ENCODE data around the gene ERLEC1. TPM values are rescaled to one million over a fixed set of nuclear protein-coding genes. Genes with fewer than 3 reads are reported as not detected.

Gene ERLEC1
- total RNA-seq, 1 donor from 2014 or later: 54.2 TPM

DNA sequence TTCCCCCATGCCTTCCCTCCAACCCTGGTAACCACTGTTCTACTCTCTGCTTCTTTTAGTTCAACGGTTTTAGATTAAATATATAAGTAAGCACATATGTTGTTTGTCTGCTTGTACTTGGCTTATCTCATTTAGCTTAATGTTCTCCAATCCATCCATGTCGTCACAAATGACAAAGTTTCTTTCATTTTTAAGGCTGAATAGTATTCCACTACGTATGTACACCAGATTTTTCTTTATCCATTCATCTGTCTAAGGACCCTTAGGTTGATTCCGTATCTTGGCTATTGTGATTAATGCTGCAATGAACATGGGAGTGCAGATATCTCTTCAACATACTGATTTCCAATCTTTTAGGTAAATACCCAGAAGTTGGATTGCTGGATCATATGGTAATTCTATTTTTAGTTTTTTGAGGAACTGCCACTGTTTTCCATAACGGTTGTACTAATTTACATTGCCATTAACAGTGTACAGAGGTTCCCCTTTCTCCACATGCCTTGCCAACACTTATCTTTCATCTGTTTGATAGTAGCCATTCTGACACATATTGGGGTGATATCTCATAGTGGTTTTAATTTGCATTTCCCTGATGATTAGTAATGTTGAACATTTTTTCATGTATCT lies 8.2 kb upstream of the ERLEC1 start:
- Mint-ChIP-seq H3K4me3 (ENCODE audit: unreplicated experiment) (no peak overlapping the region), H3K36me3 (ENCODE audit: low read depth, unreplicated experiment) (peaks cover 3% of the 10 kb centered on the region), H3K4me1 (ENCODE audit: low read depth, unreplicated experiment) (peaks cover 7% of the 10 kb centered on the region), H3K9me3 (ENCODE audit: unreplicated experiment) (no peaks in the 10 kb centered on the region), H3K27me3 (ENCODE audit: low read depth, unreplicated experiment) (no peaks in the 10 kb centered on the region), H3K27ac (ENCODE audit: unreplicated experiment) (no peak overlapping the region)
- H3K27me3 ChIP-seq (ENCODE audit: insufficient read depth, low read length): no peaks in the 10 kb centered on the region
- peaks cover 29% of the 10 kb centered on the region for H4K20me1 ChIP-seq (ENCODE audit: insufficient read depth, low read length)
- no peak overlapping the region for H2AFZ ChIP-seq (ENCODE audit: low read depth, low read length)
- H3K4me3 ChIP-seq (ENCODE audit: insufficient read depth, low read depth, low read length): no peak overlapping the region
- FAIRE-seq (no peak), DNase-seq (ENCODE audit: low read depth) (no peak)
- TF ChIP-seq, protein P1, sequence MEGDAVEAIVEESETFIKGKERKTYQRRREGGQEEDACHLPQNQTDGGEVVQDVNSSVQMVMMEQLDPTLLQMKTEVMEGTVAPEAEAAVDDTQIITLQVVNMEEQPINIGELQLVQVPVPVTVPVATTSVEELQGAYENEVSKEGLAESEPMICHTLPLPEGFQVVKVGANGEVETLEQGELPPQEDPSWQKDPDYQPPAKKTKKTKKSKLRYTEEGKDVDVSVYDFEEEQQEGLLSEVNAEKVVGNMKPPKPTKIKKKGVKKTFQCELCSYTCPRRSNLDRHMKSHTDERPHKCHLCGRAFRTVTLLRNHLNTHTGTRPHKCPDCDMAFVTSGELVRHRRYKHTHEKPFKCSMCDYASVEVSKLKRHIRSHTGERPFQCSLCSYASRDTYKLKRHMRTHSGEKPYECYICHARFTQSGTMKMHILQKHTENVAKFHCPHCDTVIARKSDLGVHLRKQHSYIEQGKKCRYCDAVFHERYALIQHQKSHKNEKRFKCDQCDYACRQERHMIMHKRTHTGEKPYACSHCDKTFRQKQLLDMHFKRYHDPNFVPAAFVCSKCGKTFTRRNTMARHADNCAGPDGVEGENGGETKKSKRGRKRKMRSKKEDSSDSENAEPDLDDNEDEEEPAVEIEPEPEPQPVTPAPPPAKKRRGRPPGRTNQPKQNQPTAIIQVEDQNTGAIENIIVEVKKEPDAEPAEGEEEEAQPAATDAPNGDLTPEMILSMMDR (IDR thresholded peaks at IDR 0.05; ENCODE audit: insufficient read depth, low read depth, low read length): no peak
- TF ChIP-seq EZH2 (IDR thresholded peaks at IDR 0.05; ENCODE audit: insufficient read depth, low read length): no peak
- no peaks in the 10 kb centered on the region for H3K4me1 ChIP-seq (ENCODE audit: insufficient read depth, low read length)
- H3K27ac ChIP-seq (ENCODE audit: low read depth, low read length): no peak overlapping the region
- no peak overlapping the region for H3K9ac ChIP-seq (ENCODE audit: low read length)
- peaks cover 8% of the 10 kb centered on the region for H3K36me3 ChIP-seq (ENCODE audit: insufficient read depth, low read length)
- no peak overlapping the region for H3K4me2 ChIP-seq (ENCODE audit: low read length)
- H3K79me2 ChIP-seq (ENCODE audit: insufficient read depth, low read length): peaks cover 95% of the 10 kb centered on the region
- no peaks in the 10 kb centered on the region for H3K9me3 ChIP-seq (ENCODE audit: insufficient read depth, low read depth, low read length)

GRCh38 chr2:53780056-53780455 lies 6.8 kb upstream of the ERLEC1 start:
- H3K4me2 ChIP-seq (ENCODE audit: low read length): no peak overlapping the region
- FAIRE-seq (no peak), DNase-seq (ENCODE audit: low read depth) (no peak)
- H3K4me3 ChIP-seq (ENCODE audit: insufficient read depth, low read depth, low read length): no peak overlapping the region
- no peak overlapping the region for H3K9ac ChIP-seq (ENCODE audit: low read length)
- no peaks in the 10 kb centered on the region for H3K27me3 ChIP-seq (ENCODE audit: insufficient read depth, low read length)
- H3K27ac ChIP-seq (ENCODE audit: low read depth, low read length): no peak overlapping the region
- H3K4me1 ChIP-seq (ENCODE audit: insufficient read depth, low read length): peaks cover 5% of the 10 kb centered on the region
- H3K27me3 Mint-ChIP-seq (ENCODE audit: low read depth, unreplicated experiment): no peaks in the 10 kb centered on the region
- TF ChIP-seq EZH2 (IDR thresholded peaks at IDR 0.05; ENCODE audit: insufficient read depth, low read length): no peak
- TF ChIP-seq, protein P1 (IDR thresholded peaks at IDR 0.05; ENCODE audit: insufficient read depth, low read depth, low read length): no peak
- no peaks in the 10 kb centered on the region for H3K9me3 Mint-ChIP-seq (ENCODE audit: unreplicated experiment)
- no peak overlapping the region for H2AFZ ChIP-seq (ENCODE audit: low read depth, low read length)
- H3K36me3 ChIP-seq (ENCODE audit: insufficient read depth, low read length): peaks cover 8% of the 10 kb centered on the region
- no peak overlapping the region for H3K27ac Mint-ChIP-seq (ENCODE audit: unreplicated experiment)
- H3K79me2 ChIP-seq (ENCODE audit: insufficient read depth, low read length): peaks cover 96% of the 10 kb centered on the region
- H3K36me3 Mint-ChIP-seq (ENCODE audit: low read depth, unreplicated experiment): peaks cover 3% of the 10 kb centered on the region
- peaks cover 40% of the 10 kb centered on the region for H4K20me1 ChIP-seq (ENCODE audit: insufficient read depth, low read length)
- peaks cover 19% of the 10 kb centered on the region for H3K4me1 Mint-ChIP-seq (ENCODE audit: low read depth, unreplicated experiment)
- H3K4me3 Mint-ChIP-seq (ENCODE audit: unreplicated experiment): no peak overlapping the region
- no peaks in the 10 kb centered on the region for H3K9me3 ChIP-seq (ENCODE audit: insufficient read depth, low read depth, low read length)

- H3K4me2 ChIP-seq (ENCODE audit: low read length): no peak overlapping the region
- H3K9ac ChIP-seq (ENCODE audit: low read length): no peak overlapping the region
- H3K4me1 ChIP-seq (ENCODE audit: insufficient read depth, low read length): peaks cover 12% of the 10 kb centered on the region
- DNase-seq (ENCODE audit: low read depth) (no peak), FAIRE-seq (no peak)
- Mint-ChIP-seq H3K4me1 (ENCODE audit: low read depth, unreplicated experiment) (peaks cover 20% of the 10 kb centered on the region), H3K9me3 (ENCODE audit: unreplicated experiment) (no peaks in the 10 kb centered on the region), H3K27ac (ENCODE audit: unreplicated experiment) (peak overlapping the region; percentile 6), H3K27me3 (ENCODE audit: low read depth, unreplicated experiment) (no peaks in the 10 kb centered on the region), H3K36me3 (ENCODE audit: low read depth, unreplicated experiment) (peaks cover 1% of the 10 kb centered on the region), H3K4me3 (ENCODE audit: unreplicated experiment) (no peak overlapping the region)
- no peak overlapping the region for H3K27ac ChIP-seq (ENCODE audit: low read depth, low read length)
- H2AFZ ChIP-seq (ENCODE audit: low read depth, low read length): no peak overlapping the region
- H4K20me1 ChIP-seq (ENCODE audit: insufficient read depth, low read length): peaks cover 31% of the 10 kb centered on the region
- no peaks in the 10 kb centered on the region for H3K9me3 ChIP-seq (ENCODE audit: insufficient read depth, low read depth, low read length)
- TF ChIP-seq, protein P1 (IDR thresholded peaks at IDR 0.05; ENCODE audit: insufficient read depth, low read depth, low read length): no peak
- no peak for TF ChIP-seq EZH2 (IDR thresholded peaks at IDR 0.05; ENCODE audit: insufficient read depth, low read length)
- H3K36me3 ChIP-seq (ENCODE audit: insufficient read depth, low read length): peaks cover 8% of the 10 kb centered on the region
- no peak overlapping the region for H3K4me3 ChIP-seq (ENCODE audit: insufficient read depth, low read depth, low read length)
- H3K79me2 ChIP-seq (ENCODE audit: insufficient read depth, low read length): peaks cover 96% of the 10 kb centered on the region
- H3K27me3 ChIP-seq (ENCODE audit: insufficient read depth, low read length): no peaks in the 10 kb centered on the region
These were observed 4.2 kb upstream of the ERLEC1 start for GRCh38 chr2:53782676-53783075.

Data from astrocyte (in vitro differentiated cells and primary cell).